Thoracic aorta (tissue), 2 donors: ENCODE results near the gene HSD11B1. TPM values are rescaled to one million over a fixed set of nuclear protein-coding genes. Genes with fewer than 3 reads are reported as not detected.

Experiments
- ATAC-seq: fragments of 150-250 bp; one replicate; pipeline ENCODE4 v1.8.0; 2017; ENCODE audit warnings: low read depth; ENCODE audit not compliant: insufficient number of reproducible peaks, low FRiP score
- DNase-seq: peaks from one replicate; pipeline ENCODE4 v3.0.0-alpha.2; 2020; ENCODE audit warnings: low spot score
- H3K27ac ChIP-seq, 2 donors: fragments of 200-600 bp; sonication (generic); 1 replicate in 1 of 2; 2 replicates in 1 of 2; pipeline ENCODE4 v1.5.1; 2016; ENCODE audit warnings: mild to moderate bottlenecking in 2 of 2, moderate library complexity in 2 of 2
- H3K27me3 ChIP-seq: fragments of 200-600 bp; sonication (generic); replicated peaks from 2 replicates; pipeline ENCODE4 v1.6.0; 2016; ENCODE audit warnings: mild to moderate bottlenecking; ENCODE audit not compliant: insufficient read depth
- H3K36me3 ChIP-seq: fragments of 200-600 bp; sonication (generic); one replicate; pipeline ENCODE4 v1.5.1; 2016
- H3K4me1 ChIP-seq, 2 donors: fragments of 200-600 bp; sonication (generic); 1 replicate in 1 of 2; 2 replicates in 1 of 2; pipeline versions ENCODE4 v1.5.1 to v1.6.0; 2016; ENCODE audit warnings: low read depth in 2 of 2, mild to moderate bottlenecking in 1 of 2; ENCODE audit not compliant: control insufficient read depth in 1 of 2
- H3K4me3 ChIP-seq: fragments of 200-600 bp; sonication (generic); 2 replicates; pipeline ENCODE4 v1.5.1; 2016; ENCODE audit warnings: mild to moderate bottlenecking
- H3K9me3 ChIP-seq: fragments of 200-600 bp; sonication (generic); 2 replicates; pipeline ENCODE4 v1.5.1; 2016
- total RNA-seq, 2 donors: library from RNA; depleted of rRNA; stranded (reverse); fragments of >200 nt; gene quantifications; one replicate each; pipeline versions ENCODE4 v1.1.0 to v1.2.3, GENCODE V29; 2016
- TF ChIP-seq, protein P1 (sequence below): fragments of 200-600 bp; sonication (generic); IDR thresholded peaks from one replicate; pipeline ENCODE4 v1.5.1; 2019; ENCODE audit warnings: antibody characterized with exemption

The HSD11B1 gene
- total RNA-seq, 2 donors from 2014 or later: 15.7 to 24.4 TPM

DNA sequence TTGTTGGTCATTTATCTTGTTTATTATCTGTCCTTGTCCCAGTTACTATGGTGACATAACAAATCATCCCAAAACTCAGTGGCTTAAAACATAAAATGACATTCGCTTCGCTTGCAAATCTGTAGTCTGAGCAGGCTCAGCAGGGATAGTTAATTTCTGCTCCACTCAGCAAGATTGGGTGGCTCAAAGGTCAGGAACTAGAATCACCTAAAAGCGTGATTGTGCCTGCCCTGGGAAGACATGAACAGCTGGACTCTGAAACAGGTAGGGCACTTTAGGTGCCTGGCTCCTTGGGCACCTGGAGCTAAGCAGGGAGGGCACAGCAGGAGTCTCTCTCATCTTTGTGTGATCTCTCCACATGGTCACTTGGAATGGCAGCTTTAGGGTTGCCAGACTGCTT is 36.5 kb downstream of the HSD11B1 start:
- Histone ChIP-seq H3K27ac (no peak overlapping the region), H3K4me1 (no peaks in the 10 kb centered on the region), H3K27me3 (no peaks in the 10 kb centered on the region), H3K36me3 (no peaks in the 10 kb centered on the region), H3K4me3 (no peak overlapping the region), H3K9me3 (no peaks in the 10 kb centered on the region)
- ATAC-seq (no peak), DNase-seq (no peak)
- TF ChIP-seq, protein P1, sequence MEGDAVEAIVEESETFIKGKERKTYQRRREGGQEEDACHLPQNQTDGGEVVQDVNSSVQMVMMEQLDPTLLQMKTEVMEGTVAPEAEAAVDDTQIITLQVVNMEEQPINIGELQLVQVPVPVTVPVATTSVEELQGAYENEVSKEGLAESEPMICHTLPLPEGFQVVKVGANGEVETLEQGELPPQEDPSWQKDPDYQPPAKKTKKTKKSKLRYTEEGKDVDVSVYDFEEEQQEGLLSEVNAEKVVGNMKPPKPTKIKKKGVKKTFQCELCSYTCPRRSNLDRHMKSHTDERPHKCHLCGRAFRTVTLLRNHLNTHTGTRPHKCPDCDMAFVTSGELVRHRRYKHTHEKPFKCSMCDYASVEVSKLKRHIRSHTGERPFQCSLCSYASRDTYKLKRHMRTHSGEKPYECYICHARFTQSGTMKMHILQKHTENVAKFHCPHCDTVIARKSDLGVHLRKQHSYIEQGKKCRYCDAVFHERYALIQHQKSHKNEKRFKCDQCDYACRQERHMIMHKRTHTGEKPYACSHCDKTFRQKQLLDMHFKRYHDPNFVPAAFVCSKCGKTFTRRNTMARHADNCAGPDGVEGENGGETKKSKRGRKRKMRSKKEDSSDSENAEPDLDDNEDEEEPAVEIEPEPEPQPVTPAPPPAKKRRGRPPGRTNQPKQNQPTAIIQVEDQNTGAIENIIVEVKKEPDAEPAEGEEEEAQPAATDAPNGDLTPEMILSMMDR: no peak

DNA sequence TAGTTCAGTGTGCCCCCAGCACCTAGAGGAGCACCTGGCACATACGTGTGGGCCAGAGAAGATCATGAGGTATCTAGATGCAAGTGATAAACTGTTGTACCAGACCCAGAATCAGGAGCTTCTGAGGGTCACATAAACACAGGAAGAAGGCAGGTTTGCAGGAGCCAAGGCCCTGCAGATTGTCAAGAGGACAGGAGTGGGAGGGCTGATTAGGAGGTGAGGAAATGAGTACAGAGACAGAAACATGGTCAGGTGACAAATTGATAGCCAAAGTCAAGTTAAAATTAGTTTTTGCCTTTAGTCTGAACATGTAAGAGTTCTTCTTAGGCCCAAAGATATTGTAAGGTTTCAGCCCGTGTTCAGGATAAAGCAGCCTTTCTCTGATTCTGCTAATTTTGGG is 37.2 kb downstream of the HSD11B1 start:
- peak overlapping the region; percentile 35 for H3K4me3 ChIP-seq
- no peaks in the 10 kb centered on the region for H3K9me3 ChIP-seq
- no peaks in the 10 kb centered on the region for H3K4me1 ChIP-seq
- no peak for DNase-seq
- TF ChIP-seq, protein P1: no peak
- no peak overlapping the region for H3K27ac ChIP-seq
- H3K36me3 ChIP-seq: no peaks in the 10 kb centered on the region
- H3K27me3 ChIP-seq: no peaks in the 10 kb centered on the region
- ATAC-seq: no peak

- Histone ChIP-seq H3K27me3 (no peaks in the 10 kb centered on the region), H3K9me3 (no peaks in the 10 kb centered on the region), H3K36me3 (no peaks in the 10 kb centered on the region), H3K27ac (no peak overlapping the region), H3K4me3 (peak overlapping the region; percentile 35), H3K4me1 (no peaks in the 10 kb centered on the region)
- ATAC-seq (no peak), DNase-seq (no peak)
- TF ChIP-seq, protein P1: no peak
Observed at GRCh38 chr1:209742409-209743144, 37.9 kb downstream of the HSD11B1 start.

DNA sequence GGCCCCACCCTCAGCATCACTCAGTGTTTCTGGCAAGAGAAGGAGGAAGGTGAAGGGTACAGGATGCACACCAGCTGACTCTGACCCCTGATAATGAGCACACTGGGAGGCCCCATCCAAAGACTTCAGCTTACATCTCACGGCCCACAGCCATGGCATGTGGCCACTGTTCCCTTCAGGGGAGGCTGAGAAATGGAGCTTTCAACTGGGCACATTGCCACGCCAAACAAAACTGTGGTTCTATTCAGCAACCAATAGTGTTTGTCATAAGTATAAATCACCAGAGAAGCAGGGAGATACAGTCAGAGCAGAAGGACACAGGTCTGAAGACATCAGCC is 38.5 kb downstream of the HSD11B1 start:
- H3K27ac ChIP-seq: no peak overlapping the region
- TF ChIP-seq, protein P1: no peak

GRCh38 chr1:209746451-209747165 is 42.0 kb downstream of the HSD11B1 start:
- H3K9me3 ChIP-seq: no peaks in the 10 kb centered on the region
- H3K4me3 ChIP-seq: no peak overlapping the region
- no peaks in the 10 kb centered on the region for H3K27me3 ChIP-seq
- H3K27ac ChIP-seq: no peak overlapping the region
- TF ChIP-seq, protein P1: no peak
- H3K4me1 ChIP-seq: no peaks in the 10 kb centered on the region
- DNase-seq (no peak), ATAC-seq (no peak)
- no peaks in the 10 kb centered on the region for H3K36me3 ChIP-seq

More for the DNA sequence above, 38.5 kb downstream of the HSD11B1 start:
- ATAC-seq: no peak
- no peaks in the 10 kb centered on the region for H3K4me1 ChIP-seq
- H3K27me3 ChIP-seq: no peaks in the 10 kb centered on the region
- no peak overlapping the region for H3K4me3 ChIP-seq
- no peaks in the 10 kb centered on the region for H3K9me3 ChIP-seq
- DNase-seq: no peak
- H3K36me3 ChIP-seq: no peaks in the 10 kb centered on the region
